Heart left ventricle (tissue), 13 donors: ENCODE measurements around the gene BMP3.

Experiments
- POLR2A ChIP-seq, 2 donors: fragments of 450-650 bp; IDR thresholded peaks; one replicate each; pipeline ENCODE4 v1.6.1; 2017; ENCODE audit warnings: antibody characterized with exemption in 2 of 2, mild to moderate bottlenecking in 2 of 2, moderate library complexity in 2 of 2
- TF ChIP-seq, protein P1 (sequence below), 12 donors: fragments of 200-600 bp; sonication (generic) in 4 of 12; IDR thresholded peaks; one replicate each; pipeline versions ENCODE4 v1.5.0 to v1.8.0; 2018 to 2022; ENCODE audit warnings: antibody characterized with exemption in 12 of 12, mild to moderate bottlenecking in 5 of 12
- donor health status: ischemic (EF 13 %, LVEDD 7.1; RV severe dilation, severe dysfunction).
- donor health status: DM: no; HTN: yes; CAD: no.
- donor health status: DM: no; HTN: no; CAD: no.
- donor health status: ischemic (EF 25% LVEDD 6.9; RV normal size, moderate dysfunction).
- donor health status: ischemic (EF 25% LVEDD 5.7; RV mildly dilated, moderate dysfunction).
- donor health status: ischemic (EF 35%, LVEDD 5.7; RV mildly dilated, moderate dysfunction).
- donor health status: nonischemic (EF 11% LVEDD 7.7; RV severe dilation, severe dysfunction).
- donor health status: DM: yes; HTN: yes; CAD: no.
- donor health status: PGD.
- donor health status: ischemic (EF 29% LVEDD 5.4; RV normal size, mild dysfunction).
- donor health status: nonischemic (EF 23%, LVEDD 6.1; RV moderate dilation, normal function).

GRCh38 chr4:81007417-81007816, 23.1 kb upstream of the BMP3 start:
- TF ChIP-seq, protein P1, sequence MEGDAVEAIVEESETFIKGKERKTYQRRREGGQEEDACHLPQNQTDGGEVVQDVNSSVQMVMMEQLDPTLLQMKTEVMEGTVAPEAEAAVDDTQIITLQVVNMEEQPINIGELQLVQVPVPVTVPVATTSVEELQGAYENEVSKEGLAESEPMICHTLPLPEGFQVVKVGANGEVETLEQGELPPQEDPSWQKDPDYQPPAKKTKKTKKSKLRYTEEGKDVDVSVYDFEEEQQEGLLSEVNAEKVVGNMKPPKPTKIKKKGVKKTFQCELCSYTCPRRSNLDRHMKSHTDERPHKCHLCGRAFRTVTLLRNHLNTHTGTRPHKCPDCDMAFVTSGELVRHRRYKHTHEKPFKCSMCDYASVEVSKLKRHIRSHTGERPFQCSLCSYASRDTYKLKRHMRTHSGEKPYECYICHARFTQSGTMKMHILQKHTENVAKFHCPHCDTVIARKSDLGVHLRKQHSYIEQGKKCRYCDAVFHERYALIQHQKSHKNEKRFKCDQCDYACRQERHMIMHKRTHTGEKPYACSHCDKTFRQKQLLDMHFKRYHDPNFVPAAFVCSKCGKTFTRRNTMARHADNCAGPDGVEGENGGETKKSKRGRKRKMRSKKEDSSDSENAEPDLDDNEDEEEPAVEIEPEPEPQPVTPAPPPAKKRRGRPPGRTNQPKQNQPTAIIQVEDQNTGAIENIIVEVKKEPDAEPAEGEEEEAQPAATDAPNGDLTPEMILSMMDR (IDR thresholded peaks at IDR 0.05): no peak
- no peak for TF ChIP-seq POLR2A (IDR thresholded peaks at IDR 0.05)
